Hematopoietic multipotent progenitor cell treated with erythropoietin and hydrocortisone succinate and interleukin-3 and kit ligand, for 8 days (in vitro differentiated cells): ENCODE results near the gene RHOXF1.
"Not testable (repeated sequence)": the region's sequence is repeated elsewhere in the genome, so short reads cannot be mapped to it uniquely, and the experiment has no call there.

Source experiments
- DNase-seq: peaks from one replicate; pipeline ENCODE4 v3.0.0-alpha.2; 2015

The RHOXF1 gene, protein sequence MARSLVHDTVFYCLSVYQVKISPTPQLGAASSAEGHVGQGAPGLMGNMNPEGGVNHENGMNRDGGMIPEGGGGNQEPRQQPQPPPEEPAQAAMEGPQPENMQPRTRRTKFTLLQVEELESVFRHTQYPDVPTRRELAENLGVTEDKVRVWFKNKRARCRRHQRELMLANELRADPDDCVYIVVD

GRCh38 chrX:120115438-120115963 is at the start of gene RHOXF1:
TSS of gene RHOXF1 (minus strand) at chrX:120115913. CDS start at chrX:120115862, 51 bp downstream.
- DNase-seq = no peak

DNA sequence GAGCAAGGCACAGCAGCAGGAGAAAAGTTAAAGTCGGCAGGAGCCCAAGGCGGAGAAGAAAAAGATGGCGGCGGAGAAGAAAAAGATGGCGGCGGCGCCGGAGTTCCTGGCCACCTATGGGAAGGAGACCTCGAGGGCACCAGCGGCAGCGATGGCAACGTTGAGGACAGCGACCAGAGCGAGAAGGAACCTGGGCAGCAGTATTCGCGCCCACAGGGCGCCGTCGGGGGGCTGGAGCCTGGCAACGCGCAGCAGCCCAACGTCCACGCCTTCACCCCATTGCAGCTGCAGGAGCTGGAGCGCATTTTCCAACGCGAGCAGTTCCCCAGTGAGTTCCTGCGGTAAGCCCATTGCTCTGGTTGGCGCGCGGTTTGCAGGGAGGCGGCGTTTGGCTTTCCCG is 43.4 kb upstream of the RHOXF1 start:
- DNase-seq = not testable (repeated sequence)

GRCh38 chrX:120158313-120158712 is 42.6 kb upstream of the RHOXF1 start, which contains the start of gene RHOXF2:
TSS of gene RHOXF2 (plus strand) at chrX:120158613. CDS start at chrX:120158751, 138 bp downstream.
- not testable (repeated sequence) for DNase-seq

GRCh38 chrX:120150109-120150744 is 34.5 kb upstream of the RHOXF1 start:
- not testable (repeated sequence) for DNase-seq

DNA sequence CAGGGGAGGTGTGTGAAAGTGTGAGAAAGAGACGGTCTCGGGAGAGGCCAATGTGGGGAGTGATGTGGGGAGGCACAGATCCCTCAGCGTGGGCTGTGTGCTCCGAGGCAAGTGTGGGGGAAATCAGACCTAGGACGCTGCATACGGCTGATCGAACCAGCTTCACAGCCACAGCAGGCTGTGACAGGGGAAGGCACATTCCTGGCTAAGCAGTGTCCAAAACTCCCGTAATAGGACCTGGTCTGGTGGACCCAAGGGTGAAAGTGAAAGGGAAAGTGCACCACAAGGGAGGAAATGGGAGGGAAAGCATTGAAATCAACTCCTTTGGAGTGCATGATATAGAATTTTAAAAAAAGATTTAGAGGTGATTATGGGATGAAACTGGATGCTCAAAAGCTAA is 31.8 kb upstream of the RHOXF1 start:
- no peak for DNase-seq

GRCh38 chrX:120146323-120146722 is 30.6 kb upstream of the RHOXF1 start:
- not testable (repeated sequence) for DNase-seq

DNA sequence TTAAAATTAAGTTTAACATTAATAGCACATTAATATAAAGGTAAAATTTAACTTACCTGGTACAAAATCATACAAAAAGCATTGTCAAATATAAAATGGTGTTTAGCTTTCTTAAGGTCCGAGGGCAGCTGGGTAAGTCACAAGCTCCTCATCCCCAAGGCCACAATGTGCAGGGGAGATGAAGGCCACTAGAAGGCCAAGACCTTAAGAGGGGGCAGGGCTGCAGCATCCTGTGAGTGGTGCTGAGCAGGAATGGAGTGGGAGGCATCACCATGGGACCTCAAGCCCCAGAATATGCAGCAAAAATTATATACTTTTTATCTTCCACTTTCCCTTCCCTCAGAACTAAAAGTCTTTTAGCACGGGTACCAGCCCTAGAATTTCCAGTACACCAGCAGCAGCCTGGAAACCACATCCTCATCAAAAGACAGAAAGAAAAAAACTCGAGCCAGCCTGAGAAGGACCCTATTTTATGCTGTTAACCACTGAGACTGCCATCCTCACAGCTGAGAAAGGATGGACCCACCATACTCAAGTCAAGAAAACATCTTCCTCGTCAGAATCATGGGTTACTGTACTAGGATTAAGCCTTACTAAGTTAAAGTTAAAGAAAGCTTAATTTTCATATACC is 29.7 kb upstream of the RHOXF1 start:
- DNase-seq = no peak

- no peak for DNase-seq
Observed at GRCh38 chrX:120144178-120144844, 28.6 kb upstream of the RHOXF1 start.

DNA sequence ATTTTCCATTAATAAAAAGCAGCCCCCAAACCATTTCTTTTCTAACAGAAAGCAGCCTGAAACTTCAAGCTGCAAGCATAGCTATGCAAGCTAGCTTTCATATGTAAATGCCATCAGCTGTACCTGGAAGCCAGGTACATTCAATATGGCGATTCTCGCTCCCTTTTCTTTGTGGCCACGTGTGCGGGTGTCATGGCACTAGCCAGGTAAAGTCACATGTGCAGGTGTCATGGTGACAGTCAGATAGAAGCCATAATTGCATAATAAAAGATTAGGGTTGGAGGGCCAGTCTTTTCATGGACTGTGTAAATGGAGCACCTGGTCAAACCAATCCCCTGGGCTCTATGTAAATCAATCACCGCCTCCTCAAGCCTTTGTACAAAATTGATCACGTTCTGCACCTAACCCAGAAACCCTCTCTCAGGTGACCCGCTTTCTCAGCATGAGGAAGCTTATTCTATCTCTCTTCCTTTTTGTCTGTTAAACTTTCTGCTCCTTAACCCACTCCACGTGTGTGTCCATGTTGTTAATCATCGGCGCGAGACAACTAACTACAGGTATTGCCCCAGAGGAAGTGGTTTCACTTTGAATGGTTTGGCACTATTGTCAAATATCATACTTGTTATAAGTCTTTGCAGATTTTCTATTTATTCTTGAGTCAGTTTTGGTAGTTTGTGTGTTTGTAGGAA is 24.7 kb upstream of the RHOXF1 start:
- no peak for DNase-seq

DNA sequence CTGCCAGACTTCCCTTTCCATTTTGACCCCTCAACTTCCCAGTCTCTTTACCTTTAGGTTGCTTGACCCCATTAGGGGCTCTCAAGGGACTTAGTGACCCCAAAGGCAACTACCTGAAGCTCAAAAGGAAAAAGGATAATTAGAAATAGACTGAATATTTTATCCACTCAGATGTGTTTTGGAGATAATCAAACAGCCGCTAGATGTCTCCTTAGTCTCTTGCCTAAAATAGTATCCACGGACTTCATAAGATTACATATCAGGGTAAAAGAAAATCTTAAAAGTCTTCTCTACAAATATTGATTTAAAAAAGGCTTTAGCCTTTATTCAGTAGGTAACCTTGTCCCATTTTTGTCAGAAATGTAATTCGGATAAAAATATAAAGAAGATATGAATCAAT is 21.7 kb upstream of the RHOXF1 start:
- DNase-seq = no peak

DNA sequence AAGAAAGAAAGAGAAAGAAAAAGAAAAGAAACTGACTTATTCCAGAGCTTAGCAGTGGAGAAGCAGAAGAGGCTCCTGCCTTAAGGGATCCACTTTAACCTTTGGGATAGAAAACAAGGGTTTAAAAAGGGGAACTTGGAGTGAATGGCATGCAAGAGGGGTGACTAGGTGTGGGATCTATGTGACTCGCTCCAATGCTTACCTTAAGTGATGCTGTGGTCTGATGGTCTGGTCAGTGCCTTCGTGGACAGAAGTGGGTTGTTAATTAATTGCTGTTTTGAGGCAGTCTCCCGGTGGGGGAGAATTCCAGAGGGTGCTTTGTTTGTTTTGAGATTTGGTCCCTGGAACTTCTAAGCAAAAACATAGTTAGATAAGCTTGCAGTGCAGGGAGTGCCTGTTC is 21.1 kb upstream of the RHOXF1 start:
- no peak for DNase-seq

DNA sequence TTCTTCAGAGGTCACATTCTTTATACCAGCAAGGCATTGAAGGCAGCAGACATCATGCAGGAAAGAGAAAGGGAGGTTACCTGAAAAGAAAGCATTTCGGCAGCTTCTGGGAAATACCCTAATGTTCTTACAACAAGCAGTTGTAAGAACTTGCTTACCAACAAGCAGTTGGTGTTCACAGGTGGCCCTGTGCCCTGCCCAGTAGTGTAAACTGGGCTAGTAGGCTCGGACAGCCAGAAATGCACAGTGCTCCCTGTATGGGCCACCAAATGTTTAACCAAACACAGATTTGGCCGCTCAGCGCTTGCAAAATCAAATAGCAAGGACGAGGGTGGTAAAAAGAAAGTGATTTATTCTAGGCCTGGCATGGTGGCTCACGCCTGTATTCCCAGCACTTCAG is 20.4 kb upstream of the RHOXF1 start:
- DNase-seq = no peak

DNA sequence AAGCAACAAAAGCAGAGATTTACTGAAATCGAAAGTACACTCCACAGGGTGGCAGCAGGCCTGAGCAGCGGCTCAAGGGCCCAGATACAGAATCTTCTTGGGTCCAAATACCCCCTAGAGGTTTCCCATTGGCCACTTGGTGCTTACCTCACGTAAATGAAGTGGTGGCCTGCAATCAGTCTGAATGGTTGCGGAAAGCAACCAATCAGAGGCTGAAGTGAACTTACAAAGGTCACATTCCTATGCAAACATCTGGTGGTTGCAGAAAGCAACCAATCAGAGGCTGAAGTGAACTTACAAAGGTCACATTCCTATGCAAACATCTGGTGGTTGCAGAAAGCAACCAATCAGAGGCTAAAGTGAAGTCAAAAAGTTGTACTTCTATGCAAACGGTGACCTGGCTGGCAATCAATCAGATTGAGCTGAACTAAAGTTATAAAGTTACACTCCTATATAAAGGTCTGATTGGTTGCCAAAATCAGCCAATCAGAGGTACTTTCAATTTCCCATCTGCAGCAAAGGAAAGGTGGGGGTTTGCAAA is 12.7 kb upstream of the RHOXF1 start:
- DNase-seq = not testable (repeated sequence)

GRCh38 chrX:120125444-120125843 is 9.7 kb upstream of the RHOXF1 start:
- DNase-seq = no peak

DNA sequence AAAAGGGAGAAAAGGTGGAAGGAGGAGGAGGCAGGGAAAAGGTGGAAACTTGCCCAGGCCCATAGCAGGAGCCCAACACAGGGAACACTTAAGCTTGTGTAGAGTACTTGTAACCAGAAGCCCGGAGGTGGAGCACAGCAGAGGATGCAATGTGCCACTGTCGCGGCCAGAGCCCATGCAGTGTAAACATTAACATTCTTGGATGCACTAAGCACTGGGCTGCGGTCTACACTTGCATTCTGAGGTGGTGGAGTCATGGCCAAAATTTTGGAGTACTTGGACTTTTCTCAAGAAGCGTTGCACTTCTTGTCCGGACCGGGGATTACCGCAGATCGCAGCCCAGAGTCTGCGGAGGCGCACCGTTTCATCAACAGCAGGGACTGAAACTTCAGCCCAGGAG is 4.5 kb upstream of the RHOXF1 start:
- DNase-seq = no peak

- no peak for DNase-seq
Observed at GRCh38 chrX:120111611-120112010, 4.1 kb downstream of the RHOXF1 start.

- DNase-seq = no peak
Observed at GRCh38 chrX:120109378-120109777, 6.3 kb downstream of the RHOXF1 start.

GRCh38 chrX:120104707-120105106 is 11.0 kb downstream of the RHOXF1 start:
- not testable (repeated sequence) for DNase-seq

DNA sequence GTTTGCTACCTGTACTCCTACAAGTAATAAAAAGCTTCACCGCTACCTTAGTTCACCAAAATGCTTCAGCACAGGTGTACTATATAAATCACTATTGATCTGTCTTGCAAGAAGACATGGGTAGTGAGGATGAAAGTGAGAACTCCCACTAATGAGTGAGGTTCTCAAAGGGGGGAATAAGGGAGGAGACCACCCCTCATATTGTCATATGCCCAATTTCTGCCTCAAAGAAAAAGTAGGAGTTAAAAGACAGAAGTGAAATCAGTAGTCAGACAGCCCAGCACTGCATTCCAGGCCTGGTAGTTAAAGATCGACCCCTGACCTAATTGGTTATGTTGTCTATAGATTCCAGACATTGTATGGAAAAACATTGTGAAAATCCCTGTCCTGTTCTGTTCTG is 14.7 kb downstream of the RHOXF1 start:
- not testable (repeated sequence) for DNase-seq

GRCh38 chrX:120090208-120090607 is 25.5 kb downstream of the RHOXF1 start:
- no peak for DNase-seq

DNA sequence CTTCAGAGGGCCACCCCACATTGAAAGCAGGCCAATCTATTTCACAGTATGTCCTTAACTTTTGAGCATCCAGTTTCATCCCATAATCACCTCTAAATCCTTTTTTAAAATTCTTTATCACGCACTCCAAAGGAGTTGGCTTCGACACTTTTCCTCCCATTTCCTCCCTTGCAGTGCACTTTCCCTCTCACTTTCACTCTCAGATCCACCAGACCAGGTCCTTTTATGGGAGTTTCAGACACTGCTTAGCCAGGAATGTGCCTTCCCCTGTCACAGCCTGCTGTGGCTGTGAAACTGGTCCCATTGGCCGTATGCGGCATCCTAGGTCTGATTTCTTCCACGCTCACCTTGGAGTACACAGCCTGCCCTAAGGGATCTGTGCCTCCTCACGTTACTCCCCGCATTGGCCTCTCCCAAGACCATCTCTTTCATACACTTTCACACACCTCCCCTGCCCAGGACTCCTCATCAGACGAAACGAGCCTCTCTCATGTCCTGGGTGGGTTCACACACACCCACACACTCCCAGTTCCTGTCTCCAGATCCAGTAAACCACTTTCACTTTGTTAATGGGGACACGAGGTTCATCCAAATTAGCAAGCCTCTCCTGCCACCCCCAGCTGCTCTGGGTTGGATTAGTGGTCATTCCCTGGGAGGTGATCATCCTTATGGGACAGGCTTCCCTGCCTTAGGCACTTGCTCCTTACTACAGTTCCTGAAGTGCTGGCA is 28.3 kb downstream of the RHOXF1 start:
- no peak for DNase-seq
